ENCODE results near the gene CCR5.

The CCR5 gene

DNA sequence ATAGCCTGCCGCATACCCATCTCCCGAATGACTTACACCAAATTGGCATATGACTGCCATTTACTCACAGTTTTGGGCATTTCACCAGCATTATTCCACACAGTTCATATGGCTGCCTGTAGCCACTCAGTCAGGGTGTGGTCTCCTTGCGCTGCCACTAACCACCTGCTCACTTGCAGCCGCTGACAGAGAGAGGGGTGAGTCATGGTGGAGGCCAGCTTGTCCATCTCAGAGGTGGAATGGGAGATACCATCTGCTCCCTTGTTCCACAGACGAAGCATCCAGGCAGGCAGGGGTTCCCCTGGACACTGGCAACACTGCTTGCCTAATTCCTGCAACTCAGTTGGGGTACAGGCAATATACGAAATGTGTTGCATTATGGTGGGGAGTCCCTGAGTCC lies 51.9 kb downstream of the CCR5 start:
- Histone ChIP-seq H3K9ac (no peak overlapping the region), H3K4me3 (no peak overlapping the region), H4K20me1 (no peaks in the 10 kb centered on the region), H3K4me2 (no peak overlapping the region), H3K27ac (no peak overlapping the region), H3K27me3 (no peaks in the 10 kb centered on the region), H3K36me3 (no peaks in the 10 kb centered on the region), H3K9me3 (no peaks in the 10 kb centered on the region), H3K4me1 (0 out of 2 replicates have a peak, but pooled peaks cover 5% of the 10 kb centered on the region)
- TF ChIP-seq Cebpa-rat (IDR thresholded peaks at IDR 0.05) = no peak

GRCh38 chr3:46423588-46423987 lies 52.8 kb downstream of the CCR5 start:
- no peaks in the 10 kb centered on the region for H3K36me3 ChIP-seq
- 0 out of 2 replicates have a peak, but pooled peaks cover 5% of the 10 kb centered on the region for H3K4me1 ChIP-seq
- H4K20me1 ChIP-seq = no peaks in the 10 kb centered on the region
- H3K27me3 ChIP-seq = no peaks in the 10 kb centered on the region
- no peak for TF ChIP-seq Cebpa-rat (IDR thresholded peaks at IDR 0.05)
- no peak overlapping the region for H3K4me2 ChIP-seq
- H3K9me3 ChIP-seq = no peaks in the 10 kb centered on the region
- H3K27ac ChIP-seq = no peak overlapping the region
- H3K9ac ChIP-seq = no peak overlapping the region
- H3K4me3 ChIP-seq = no peak overlapping the region
